Activated CD4-positive, alpha-beta T cell treated with anti-CD3 and anti-CD28 coated beads, Interleukin-2, Interleukin-4, amounts not matched to agents 100 ng/mL and 50 ng/mL, durations not matched to agents 16 hours and 8 hours (primary cell): ENCODE results near the gene KCNH8.
"Not testable (repeated sequence)": the region's sequence is repeated elsewhere in the genome, so short reads cannot be mapped to it uniquely, and the experiment has no call there.

Experiments
- DNase-seq: peaks from one replicate; pipeline ENCODE4 v3.0.0-alpha.2; 2020; ENCODE audit warnings: low spot score

KCNH8 gene

GRCh38 chr3:19173945-19174344 is 25.6 kb downstream of the KCNH8 start:
- DNase-seq, result no peak

GRCh38 chr3:19183584-19183983 is 35.3 kb downstream of the KCNH8 start:
- DNase-seq, result peak; percentile 32

- no peak for DNase-seq
Observed at GRCh38 chr3:19190126-19190525, 41.8 kb downstream of the KCNH8 start.

GRCh38 chr3:19190602-19191001 is 42.3 kb downstream of the KCNH8 start:
- DNase-seq, result peak; percentile 76

- no peak for DNase-seq
Observed at GRCh38 chr3:19199131-19199530, 50.8 kb downstream of the KCNH8 start.

- no peak for DNase-seq
Observed at GRCh38 chr3:19202303-19202702, 54.0 kb downstream of the KCNH8 start.

GRCh38 chr3:19202754-19203153 is 54.4 kb downstream of the KCNH8 start:
- no peak for DNase-seq

GRCh38 chr3:19206540-19206939 is 58.2 kb downstream of the KCNH8 start:
- DNase-seq, result no peak

GRCh38 chr3:19213603-19214220 is 65.4 kb downstream of the KCNH8 start:
- DNase-seq, result no peak

- no peak for DNase-seq
Observed at GRCh38 chr3:19215427-19215826, 67.1 kb downstream of the KCNH8 start.

- no peak for DNase-seq
Observed at GRCh38 chr3:19216669-19217337, 68.5 kb downstream of the KCNH8 start.

GRCh38 chr3:19220311-19220710 is 72.0 kb downstream of the KCNH8 start:
- no peak for DNase-seq

- no peak for DNase-seq
Observed at GRCh38 chr3:19221081-19221480, 72.8 kb downstream of the KCNH8 start.

GRCh38 chr3:19226479-19226878 is 78.2 kb downstream of the KCNH8 start:
- DNase-seq, result no peak

- no peak for DNase-seq
Observed at GRCh38 chr3:19228167-19228566, 79.9 kb downstream of the KCNH8 start.

GRCh38 chr3:19229086-19229485 is 80.8 kb downstream of the KCNH8 start:
- no peak for DNase-seq

- DNase-seq, result not testable (repeated sequence)
Observed at GRCh38 chr3:19229881-19230280, 81.6 kb downstream of the KCNH8 start.

- DNase-seq, result no peak
Observed at GRCh38 chr3:19231792-19232461, 83.6 kb downstream of the KCNH8 start.

GRCh38 chr3:19232566-19232965 is 84.3 kb downstream of the KCNH8 start:
- no peak for DNase-seq

GRCh38 chr3:19233882-19234784 is 85.8 kb downstream of the KCNH8 start:
- DNase-seq, result not testable (repeated sequence)

- no peak for DNase-seq
Observed at GRCh38 chr3:19248143-19248542, 99.8 kb downstream of the KCNH8 start.

- DNase-seq, result no peak
Observed at GRCh38 chr3:19248767-19249166, 100.5 kb downstream of the KCNH8 start.
